DMS79 treated with DMSO at 0.1 percent for 48 hours (cell line): ENCODE measurements around the gene UNC5CL.
"Not testable (repeated sequence)": the region's sequence is repeated elsewhere in the genome, so short reads cannot be mapped to it uniquely, and the experiment has no call there.

Experiments
- DNase-seq: peaks from one replicate; lab custom pipeline; 2025; lab: John Stamatoyannopoulos, UW

Gene UNC5CL

DNA sequence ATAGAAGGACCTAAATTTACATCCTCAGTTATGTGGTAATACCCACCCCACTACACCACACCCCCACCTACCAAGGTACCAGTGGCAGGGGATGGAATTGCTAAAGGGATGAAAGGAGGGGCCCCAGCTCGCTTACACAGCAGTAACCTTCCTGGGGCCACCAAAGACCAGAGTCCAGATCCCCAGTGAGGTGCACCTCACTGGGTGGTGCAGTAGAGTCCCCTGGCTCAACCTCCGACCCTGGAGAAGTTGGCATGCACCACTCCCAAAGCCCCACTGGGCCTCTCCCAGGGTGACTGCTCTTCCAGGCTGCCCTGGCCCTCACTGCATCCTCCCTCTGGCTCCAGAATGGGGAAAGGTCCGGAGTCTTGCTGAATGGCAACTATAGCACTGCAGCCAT lies 816 bp downstream of the UNC5CL start:
- no peak for DNase-seq

DNA sequence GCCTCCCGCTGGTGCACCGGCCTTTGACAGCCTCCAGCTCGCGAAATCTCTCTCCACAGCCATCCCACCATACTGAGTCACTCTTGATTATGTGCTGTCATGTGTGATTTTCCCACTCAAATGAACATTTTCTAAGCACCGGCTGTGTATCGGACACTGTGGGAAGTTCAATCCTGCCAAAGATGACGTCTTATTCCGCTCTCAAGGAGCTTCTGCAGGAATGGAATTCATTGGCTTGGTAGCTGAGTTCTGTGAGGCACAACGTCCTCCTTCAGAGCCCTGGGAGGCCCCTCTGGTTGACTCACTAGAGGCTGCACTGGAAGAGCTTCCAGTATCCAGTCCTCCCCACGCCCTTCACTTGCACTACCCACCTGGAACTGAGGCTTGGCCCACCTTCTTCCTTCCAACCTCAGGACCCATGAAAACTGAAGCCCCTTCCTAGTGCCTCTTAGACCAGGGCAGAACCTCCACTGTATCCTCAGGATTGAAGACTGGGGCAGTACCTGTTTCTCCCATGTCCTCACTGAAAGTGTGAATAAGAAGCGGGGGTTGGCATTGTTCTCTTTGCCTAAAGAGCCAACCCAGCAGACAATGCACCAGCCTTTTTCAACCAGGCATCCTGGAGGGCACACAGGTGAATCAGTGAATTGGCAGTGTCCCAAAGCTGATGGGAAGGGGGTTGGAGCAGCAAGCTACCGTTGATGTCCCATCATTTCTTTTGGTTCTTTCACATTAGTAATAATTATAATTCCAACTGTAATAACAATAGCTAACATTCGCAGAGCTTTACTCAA lies 1.7 kb downstream of the UNC5CL start:
- no peak for DNase-seq

DNA sequence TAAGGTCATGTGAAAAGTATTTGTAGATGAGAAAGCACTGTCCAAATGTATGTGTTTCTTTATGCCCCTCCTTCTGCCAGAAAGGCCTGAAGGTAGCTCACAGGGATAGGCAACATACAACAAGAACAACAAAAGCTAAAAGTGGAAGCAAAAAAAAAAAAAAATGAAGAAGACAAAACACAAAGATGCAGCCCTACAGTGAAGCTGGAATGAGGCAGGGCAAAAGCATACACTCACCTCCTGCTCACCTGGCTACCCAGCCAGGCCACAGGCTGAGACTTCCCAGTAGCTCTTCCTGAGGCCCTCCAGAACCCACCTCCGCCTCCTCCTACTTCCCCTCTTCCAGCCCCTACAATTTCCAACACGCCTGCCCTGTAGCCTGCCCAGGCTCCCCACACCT lies 2.4 kb downstream of the UNC5CL start:
- no peak for DNase-seq

DNA sequence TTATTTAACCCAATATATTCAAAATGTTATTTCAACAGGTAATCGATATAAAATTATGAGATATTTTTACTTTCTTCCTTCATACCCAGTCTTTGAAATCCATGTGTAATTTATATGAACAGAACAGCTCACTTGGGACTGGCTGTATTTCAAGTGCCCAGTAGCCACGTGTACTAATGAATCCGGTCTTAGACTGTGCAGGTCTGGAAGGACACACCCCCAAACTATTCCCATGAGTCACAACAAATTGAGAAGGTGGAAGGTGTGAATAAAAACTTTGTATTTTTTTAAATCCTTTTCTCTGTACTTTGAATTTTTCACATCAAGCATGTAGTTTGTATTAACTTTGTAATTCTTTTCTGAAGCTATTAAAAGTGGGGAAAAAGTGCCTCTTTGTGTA lies 2.8 kb downstream of the UNC5CL start:
- no peak for DNase-seq

DNA sequence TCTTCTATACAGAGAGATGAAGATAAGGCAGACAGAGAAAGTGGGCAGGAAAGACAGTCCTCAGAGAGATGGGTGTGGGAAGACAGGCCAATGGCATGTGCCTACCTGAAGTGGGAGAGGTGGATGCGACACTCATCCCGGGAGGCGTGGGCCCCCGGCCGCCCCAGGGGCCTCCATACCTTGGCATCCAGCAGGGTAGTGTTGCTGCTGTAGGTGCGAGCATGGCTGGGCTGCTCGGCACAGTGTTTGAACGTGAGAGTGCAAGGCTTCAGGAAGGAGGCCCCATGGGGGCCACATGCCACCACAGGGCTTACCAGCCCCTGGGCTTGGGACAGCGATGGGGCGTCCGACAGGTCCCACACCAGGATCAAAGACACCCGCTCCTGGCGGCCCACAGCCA lies 5.2 kb downstream of the UNC5CL start:
- no peak for DNase-seq

DNA sequence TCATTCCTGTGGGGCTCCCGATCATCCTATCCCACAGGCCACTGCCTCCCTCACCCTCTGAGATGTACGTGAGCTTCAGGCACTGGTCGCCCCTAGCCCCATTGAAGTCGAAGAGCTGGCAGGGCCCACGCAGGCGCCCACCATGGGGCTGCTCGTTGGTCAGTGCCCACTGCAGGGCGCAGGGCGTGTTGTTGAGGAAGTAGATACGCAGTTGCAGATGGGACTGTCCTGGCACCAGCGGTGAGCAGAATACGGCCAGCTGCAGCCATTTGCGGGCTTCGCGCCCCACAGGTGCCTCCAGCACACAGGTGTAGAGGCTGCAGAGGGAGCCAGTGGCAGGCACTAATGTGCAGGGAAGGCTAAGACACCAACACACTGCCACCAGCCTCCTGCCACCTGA lies 6.2 kb downstream of the UNC5CL start:
- DNase-seq, result no peak

DNA sequence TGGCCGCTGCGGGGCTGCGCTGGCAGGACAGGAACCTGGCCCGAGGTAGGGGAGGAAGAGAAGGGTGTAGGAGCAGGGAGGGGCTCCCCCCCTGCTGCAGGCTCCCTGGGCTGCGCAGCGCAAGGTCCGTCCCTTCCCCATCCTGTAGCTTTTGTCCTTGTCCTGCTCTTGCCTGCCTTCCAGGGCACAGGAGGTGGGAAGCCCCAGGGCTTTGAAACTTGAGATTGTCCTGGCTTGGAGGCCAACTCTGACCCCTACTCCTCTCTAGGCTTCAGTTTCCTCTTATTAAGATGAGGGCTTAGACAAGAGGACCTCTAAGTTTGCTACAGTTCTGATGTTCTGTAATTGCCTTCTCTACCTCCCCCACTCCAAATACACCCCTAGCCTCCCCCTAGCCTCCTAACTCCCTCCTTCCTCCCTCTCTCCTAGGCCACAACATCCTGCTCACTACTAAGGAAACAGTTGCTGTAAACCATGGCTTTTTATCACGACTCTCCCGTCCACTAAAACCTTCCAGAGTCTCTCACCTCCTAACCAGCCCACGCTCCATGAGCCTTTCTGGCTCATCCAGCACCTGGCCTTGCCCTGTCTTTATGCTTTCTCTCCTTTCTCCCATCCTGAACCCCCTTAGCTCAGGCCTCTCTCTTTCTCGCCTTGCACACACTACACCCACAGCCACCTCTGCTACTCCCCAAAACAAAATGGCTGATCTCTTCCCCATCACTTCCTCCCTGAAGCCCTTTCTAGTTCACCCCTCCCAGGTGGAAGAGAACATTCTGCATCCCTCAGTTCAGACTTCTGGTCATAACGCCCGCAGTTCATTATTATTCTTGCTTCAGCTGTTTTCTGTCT lies 10.2 kb downstream of the UNC5CL start:
- peak; percentile 54 for DNase-seq

DNA sequence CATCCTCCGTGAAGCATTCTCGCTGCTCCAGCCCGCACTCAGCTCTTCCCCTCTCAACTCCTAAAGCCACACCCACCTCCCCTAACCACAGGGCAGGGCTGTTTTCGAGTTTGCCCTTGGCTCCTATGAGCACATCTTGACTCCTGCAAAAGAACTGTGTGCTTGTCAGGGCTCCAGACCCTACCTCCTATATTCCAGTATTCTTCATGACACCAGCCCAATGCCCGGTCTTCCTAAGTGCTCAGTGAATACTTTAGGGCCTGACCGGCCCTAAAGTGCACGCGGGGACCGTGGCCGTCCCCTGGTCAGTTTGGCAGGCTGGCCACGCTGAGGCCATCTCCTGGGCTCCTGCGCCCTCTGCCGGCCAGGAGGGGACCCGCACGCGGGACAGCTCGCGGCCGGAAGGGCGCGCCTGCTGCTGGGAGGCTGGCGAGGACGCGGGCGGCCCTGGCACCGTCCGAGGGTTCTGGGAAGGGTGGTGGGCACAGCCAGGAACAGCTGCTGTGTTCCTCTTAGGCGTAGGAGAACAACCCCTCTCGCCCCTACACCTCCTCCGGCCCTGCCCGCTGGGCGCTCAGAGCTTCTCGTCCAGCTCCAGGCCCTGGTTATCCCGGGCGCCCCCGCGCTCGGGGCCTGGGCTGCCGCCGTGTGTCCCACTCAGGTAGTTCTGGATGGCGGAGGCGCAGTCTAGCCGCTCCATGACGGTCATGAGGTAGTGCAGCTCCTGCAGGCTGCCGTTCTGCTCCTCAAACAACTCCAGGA lies 11.0 kb downstream of the UNC5CL start:
- DNase-seq, result peak; percentile 94

DNA sequence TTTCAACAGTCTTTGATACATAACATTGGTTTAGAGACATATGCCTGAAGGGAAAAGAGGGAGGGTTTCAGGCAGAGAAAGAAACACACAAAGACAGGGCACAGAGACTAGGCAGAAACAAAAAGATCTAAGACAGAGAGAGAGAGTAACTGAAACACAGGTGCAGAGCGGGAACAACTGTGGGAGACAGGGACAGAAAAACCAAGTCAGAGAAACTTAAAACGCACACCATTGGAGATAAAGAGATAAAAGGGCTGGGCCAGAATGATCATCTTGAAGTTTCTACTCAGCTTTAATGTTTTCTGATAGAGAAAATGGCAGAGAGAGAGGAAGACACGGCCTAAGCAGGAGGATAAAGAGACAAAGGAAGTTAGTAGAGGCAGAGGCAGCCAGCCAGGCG lies 11.8 kb downstream of the UNC5CL start:
- peak; percentile 88 for DNase-seq

DNA sequence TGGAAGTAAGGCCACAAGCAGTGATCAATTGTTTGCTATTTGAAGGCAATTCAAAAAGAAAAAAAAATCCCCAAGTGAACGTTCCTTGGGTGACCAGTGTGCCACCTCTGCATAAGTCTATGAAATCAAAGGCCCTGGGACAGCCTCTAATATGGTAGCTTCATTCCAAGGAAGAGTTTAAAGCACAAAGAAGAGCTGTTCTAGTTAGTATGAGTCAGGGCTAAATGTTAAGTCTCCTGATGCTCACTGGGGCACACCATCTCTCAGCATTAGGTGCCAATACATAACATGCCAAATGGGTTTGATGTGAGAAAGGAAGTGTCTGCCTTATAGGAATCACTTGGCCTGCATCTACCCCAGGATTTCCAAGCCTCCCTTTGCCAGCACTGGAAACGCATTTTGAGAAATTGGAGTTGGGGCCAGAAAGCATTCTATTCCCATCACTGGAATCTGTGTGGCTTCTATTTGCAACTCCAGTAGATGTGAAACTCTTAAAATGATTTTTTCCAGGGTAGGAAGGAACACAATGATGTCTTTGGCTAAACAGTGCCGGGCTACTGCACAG lies 13.0 kb downstream of the UNC5CL start:
- DNase-seq, result peak; percentile 8

DNA sequence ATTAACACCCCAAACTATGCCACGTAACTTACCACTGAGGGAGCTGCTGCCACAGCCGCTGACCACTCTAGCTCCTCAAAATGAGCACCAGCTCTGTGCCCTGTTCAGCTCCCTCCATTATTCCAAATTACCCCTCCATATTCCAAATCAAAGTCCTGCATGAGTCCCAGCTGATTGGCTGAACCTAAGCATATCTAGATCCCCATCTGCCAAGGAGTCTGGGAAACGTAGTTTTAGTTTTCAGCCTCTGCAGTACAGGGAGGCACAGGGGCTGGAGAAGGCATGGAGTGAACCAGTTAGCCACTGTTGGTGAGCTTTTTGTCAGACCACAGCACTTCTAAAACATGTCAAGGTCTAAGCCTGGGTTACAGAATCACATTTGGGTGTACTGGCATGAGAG lies 15.9 kb downstream of the UNC5CL start:
- no peak for DNase-seq

DNA sequence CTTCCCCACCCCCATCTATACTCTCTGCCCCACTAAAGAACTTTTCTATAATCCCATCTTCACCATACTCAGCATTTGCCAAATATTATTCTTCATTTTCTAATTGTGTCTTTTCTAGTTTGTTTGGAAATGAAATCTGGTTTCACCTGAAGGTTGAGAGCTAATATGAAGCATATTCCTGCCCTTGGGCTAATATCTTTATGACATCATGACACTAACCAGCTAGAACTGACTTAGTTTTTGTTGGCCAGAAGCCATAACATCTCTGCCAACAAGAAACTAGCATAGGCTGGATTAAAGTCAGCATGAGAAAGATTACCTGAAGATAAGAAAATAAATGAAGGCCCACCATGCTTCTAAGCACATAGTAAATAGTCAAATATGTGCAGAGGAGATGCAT lies 16.7 kb downstream of the UNC5CL start:
- peak; percentile 22 for DNase-seq

DNA sequence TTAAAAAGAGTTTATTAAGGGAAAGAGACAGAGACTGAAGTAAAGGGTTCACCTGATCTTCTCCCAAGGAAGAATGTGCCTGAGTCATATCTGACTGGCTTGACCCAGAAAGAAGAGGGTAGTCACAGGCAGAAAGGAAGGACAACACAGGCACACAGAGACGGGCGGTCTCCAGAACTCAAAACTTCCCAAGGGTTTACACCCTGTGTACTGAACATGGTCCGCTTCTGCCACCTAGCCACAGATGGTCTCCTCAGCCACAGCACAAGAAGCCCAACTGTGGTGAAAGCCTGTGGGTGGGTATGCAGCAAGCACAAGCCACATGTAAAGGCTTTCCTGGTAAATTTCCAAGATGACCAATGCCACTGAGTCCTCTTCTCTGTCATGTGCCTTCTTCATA lies 17.2 kb downstream of the UNC5CL start:
- peak; percentile 50 for DNase-seq

DNA sequence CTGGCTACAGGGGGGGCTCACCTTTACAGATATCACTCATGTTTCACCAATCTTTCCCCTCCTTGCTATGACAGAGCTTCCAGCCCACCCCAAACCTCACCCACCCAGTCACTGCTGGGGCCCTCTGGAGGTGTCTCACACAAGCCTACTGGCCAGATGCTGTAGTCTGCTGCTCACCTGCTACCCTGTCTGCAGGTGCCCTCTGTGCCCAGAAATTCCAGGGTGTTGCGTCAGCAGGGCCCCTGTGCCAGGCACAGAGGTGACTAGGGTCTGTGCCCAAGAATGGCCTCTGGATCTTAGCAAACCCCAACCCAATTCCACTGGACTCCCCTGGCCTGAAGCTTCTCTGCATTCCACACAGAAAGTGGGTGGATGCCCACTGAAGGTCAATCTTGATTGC lies 21.4 kb downstream of the UNC5CL start:
- DNase-seq, result no peak

DNA sequence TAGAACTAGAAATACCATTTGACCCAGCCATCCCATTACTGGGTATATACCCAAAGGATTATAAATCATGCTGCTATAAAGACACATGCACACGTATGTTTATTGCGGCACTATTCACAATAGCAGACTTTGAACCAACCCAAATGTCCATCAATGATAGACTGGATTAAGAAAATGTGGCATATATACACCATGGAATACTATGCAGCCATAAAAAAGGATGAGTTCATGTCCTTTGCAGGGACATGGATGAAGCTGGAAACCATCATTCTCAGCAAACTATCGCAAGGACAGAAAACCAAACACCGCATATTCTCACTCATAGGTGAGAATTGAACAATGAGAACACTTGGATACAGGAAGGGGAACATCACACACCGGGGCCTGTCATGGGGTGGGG lies 23.2 kb downstream of the UNC5CL start:
- not testable (repeated sequence) for DNase-seq

DNA sequence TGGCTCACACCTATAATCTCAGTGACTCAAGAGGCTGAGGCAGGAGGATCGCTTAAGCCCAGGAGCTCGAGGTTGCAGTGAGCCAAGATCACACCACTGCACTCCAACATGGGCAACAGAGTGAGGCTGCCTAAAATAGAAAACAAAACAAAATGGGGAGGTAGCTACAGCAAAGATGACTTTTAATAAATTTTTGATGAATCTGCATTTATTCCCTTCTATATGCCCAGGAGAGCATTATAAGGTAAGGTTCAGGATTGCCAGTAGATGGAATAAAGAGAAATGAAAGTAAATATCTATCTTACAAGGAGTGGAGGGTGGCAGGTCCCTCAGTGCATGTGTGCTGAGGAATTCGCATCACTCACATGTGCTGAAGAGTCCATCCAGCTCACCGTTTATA lies 24.2 kb downstream of the UNC5CL start:
- no peak for DNase-seq

DNA sequence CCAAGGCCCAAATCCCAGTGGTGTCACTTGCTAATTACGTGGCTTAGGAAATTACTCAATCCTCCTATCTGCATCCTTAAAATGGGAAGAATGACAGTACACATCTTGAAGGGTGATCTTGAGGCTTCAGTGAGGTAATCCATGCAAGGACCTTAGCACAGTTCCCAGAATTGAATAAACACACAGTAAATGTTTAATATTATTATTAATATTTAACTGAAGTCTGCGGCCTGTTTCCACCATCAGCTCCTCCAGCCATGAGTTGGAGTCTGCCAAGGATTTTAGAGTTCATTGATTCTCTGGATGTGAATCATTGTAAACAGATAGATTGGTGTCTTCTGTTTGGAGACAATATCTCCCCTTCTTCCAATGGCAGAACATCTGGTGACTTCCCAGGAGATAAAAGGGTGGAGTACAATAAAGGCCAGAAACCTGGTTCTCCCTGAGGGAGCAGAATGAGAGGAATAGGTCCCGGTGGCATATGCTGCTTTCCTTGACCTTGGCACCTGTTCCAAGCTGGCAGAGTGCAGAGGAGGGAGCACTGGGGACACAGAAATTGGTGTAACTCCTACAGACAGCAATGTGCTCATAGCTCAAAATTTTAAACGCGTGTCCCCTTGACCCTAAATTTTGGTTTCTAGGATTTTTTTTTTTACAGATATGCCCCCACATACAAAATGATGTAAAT lies 25.4 kb downstream of the UNC5CL start:
- no peak for DNase-seq

DNA sequence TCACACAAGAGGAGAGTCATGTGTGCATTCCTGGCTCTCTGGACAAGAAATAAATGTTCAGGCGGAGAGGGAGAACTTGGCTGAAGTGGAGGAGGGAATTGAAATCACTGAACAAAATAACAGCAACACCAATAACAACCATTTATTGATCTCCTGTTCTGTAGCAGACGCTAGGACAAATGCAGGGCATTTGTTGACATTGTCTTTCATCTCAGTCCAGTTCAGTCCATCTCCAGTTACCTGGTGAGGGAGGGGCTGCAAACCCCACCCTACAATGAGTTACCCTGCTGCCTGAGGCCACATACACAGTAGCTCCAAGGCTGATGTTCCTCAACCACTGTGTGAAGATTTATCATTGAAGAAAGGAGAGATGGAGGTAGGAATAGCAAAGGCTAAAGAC lies 27.3 kb downstream of the UNC5CL start:
- no peak for DNase-seq

DNA sequence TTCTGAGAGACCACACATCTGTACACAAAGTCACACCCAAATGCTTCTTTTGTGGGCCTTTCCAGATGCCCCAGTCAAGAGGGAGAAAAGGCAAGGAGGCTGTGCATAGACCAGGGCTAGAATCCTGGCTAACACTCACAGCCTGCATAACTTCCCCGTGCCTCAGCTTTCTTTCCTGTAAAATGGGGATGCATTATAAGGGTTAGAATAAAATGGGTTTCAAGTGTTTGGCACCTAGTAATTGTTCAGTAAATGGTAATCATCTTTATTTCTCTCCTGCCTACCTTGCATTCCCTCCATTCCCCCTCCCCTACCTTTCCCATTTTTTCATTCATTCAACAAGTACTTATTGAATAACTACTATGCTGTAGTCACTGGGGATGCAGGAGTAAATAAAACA lies 29.4 kb downstream of the UNC5CL start:
- no peak for DNase-seq

DNA sequence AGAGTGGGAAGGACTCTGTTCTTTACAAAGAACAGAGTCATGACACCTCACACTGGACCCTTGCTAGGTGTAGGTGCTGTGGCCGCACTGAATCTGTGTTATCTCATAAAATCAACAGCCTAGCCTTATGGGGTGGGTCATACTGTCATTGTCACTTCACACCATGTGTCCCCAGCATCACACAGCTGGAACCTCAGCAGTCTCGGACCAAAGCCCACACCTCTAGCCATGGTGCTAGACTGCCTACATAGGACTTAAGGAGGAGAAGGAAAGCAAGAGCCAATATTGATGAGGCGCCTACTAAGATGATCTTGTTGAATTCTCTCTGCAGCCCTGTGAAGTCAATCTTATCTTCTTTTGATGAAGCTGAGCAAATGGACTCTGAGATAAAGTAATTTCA lies 31.0 kb downstream of the UNC5CL start:
- DNase-seq, result no peak

DNA sequence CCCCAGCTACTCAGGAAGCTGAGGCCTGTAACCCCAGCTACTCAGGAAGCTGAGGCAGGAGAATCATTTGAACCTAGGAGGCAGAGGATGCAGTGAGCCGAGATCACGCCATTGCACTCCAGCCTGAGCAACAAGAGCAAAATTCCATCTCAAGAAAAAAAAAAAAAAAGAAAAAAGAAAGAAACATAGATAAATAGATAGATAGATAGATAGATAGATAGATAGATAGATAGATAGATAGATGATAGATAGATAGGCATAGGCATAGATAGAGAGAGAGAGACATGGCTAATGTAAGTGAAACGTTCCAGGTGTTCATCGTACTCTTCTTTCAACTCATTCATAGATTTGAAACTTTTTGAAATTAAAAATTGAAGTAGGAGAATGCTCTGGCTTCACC lies 32.0 kb downstream of the UNC5CL start:
- DNase-seq, result not testable (repeated sequence)

DNA sequence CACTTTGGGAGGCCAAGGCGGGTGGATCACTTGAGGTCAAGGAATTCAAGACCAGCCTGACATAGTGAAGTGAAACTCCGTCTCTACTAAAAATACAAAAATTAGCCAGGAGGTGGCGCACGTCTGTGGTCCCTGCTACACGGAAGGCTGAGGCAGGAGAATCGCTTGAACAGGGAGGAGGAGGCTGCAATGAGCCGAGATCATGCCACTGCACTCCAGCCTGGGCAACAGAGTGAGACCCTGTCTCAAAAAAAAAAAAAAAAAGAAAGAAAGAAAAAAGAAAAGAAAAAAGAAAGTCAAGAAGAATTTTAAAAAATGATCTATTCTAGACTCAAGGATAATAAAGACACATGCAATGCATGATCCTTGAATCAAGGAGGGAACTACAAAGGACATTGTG lies 32.8 kb downstream of the UNC5CL start:
- DNase-seq, result not testable (repeated sequence)
